Inflammatory macrophage (primary cell): ENCODE results near the gene PNLIPRP2.

Experiments used
- DNase-seq, 2 donors: peaks; one replicate each; pipeline ENCODE4 v3.0.0-alpha.2; 2020 to 2022

The PNLIPRP2 gene

DNA sequence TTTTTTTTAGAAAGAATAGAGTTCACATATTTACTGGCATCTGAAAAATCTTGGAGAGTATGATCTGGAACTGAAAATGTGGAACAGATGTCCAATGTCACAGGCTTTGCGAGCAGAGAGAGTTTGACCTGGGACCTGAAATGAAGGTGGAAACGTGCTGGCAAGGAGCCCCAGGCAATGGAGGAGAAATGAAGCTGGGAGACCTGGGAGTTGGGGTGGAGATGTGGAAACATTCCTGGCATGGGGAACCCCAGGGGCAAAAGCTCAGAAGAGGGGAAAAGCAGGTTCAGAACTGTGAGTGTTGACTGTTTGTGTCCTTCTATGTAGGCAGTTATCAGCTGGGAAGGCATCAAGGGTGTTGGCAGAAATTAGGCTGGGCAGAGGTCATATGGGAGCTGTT, 7.3 kb upstream of the PNLIPRP2 start:
- DNase-seq, result no peak

DNA sequence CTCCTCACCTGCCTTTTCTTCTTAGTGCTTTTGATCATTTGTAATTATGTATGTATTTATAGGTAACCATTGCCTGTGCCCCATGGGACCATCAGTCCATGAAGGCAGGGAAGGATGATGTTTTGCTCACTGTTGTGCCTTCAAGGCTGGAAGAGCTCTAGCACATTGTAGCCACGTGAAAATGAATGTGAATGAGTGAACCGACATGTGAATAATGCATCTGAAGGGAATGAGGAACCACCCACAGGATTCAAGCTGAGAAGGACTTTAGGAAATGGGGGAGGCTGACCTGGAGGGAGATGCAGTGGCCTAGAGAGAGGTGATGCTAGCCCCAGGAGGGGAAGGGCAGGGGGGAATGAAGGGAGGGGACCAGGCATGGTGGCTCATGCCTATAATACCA, 6.0 kb upstream of the PNLIPRP2 start:
- DNase-seq, result no peak

DNA sequence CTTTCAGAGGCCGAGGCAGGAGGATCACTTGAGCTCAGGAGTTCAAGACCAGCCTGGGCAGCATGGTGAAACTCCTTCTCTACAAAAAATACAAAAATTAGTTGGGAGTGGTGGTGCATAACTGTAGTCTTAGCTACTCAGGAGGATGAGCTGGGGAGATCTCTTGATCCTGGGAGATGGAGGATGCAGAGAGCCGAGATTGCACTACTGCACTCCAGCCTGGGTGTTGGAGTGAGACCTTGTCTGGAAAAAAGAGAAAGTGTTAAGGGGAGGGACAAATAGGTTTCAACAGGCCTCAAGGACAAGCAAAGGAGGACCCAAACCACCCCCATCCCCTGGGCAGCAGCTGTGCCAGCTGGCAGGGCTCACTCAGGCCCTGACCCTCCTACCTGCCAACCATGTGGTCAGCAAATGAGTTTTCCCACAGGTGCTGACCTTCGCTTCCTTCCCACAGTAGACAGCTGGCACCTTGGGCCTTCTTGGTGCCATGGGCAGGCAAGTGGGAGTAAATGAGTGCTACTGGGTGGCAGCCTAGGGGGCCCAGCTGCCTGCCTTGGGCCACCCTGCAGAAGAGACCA, 5.5 kb upstream of the PNLIPRP2 start:
- DNase-seq, result no peak

DNA sequence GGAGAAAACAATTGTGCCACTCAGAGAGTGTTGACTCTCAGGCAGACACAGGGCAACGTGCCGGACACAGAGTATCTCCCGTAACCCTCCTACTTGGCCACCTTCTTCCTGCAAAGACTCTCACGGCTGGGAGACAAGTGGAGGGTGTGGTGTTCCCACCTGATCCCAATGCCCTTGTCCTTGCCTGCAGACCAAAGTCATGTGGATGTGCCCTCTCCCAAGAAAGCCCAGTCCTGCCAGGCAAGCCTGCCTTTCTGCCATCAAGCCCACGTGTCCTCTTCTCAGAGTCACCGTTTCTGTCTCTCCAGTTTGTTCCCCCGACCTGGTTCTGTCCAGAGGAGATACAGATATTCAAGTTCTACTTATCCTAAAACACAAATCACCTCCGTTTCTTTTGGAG, 723 bp downstream of the PNLIPRP2 start:
- no peak for DNase-seq

DNA sequence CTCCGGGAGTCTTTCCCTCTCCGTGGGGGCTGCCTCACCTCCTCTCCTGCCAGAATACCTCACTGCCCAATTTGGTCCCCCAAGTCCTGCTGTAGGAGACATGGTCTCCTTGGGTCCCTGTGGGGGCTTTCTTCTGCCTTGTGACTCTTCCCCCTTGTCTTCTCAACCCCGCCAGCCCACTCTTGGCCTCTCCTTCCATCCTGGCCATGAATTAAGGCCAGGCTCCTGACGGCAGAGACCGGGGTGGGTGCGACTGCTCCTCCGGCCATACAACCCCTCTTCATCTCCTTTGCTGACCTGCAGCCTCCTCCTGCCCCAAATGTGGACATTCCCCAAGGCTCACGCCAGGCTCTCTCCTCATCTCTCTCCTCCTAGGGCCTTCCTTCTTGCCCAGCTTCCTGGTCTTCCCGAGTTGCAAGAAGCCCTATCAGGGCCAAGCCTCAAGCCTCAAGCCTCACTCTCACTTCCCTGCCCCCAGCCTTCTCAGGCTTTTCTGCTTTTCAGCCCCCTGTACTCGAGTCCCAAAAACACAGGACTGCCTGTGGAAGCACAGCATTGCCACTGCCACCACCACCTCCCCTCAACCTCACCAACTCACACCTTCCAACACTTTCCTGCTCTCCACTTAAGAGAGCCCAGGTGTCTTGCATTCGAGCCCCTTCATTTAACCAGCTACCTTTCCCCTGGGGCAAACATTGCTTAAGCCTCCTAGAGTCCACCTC, 1.3 kb downstream of the PNLIPRP2 start:
- DNase-seq, result no peak

DNA sequence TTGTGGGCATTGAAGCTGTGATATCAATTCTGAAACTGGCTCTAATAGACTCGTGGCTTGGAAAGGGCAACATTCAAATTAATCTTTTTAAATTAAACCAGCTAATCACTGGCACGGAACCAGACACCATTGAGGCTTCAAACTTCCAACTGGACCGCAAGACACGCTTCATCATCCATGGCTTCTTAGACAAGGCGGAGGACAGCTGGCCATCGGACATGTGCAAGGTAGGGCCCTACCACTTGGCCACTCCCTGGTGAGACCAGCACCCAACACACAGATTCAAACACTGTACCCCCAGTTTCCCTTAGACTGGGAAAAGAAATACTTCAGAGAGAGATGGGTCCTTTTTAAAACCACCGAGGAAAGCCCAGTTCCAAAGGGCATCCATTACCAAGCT, 5.1 kb downstream of the PNLIPRP2 start:
- no peak for DNase-seq

DNA sequence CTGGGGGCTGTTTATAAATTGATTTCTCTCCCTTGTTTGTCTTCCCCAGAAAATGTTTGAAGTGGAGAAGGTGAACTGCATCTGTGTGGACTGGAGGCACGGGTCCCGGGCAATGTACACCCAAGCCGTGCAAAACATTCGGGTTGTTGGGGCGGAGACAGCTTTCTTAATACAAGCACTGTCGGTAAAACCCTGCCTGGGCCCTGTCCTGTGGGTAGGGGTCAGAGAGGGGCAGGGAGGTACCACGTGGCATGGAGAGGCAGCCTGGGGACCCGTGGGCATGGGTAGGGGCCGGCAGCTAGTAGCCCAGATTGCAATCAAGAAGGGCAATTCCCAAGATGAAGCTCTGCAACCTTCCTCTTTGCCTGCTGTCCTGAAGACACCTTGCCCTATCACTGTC, 6.1 kb downstream of the PNLIPRP2 start:
- no peak for DNase-seq

DNA sequence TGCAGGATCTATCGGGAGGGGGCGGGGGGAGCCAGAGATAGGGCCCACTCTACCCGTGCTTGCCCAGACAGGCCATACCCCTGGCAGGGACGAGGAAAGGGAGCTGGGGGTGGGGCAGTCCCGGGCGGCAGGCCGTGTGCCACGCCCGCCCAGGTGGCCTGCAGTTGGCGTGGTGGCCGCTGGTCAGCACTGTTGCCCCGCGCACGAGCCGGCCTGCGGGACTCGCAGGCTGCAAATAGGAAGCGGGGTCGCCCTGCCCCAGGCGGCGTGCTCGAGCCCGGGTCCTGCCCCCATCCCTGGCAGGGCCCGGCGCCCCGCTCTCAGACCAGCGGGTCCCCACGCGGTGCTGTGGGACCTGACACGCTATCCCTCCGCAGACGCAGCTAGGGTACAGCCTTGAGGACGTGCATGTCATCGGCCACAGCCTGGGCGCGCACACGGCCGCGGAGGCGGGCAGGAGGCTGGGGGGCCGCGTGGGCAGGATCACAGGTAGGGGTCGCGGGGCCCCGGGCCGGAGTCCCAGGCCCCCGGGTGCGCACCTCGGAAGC, 6.7 kb downstream of the PNLIPRP2 start:
- no peak for DNase-seq

DNA sequence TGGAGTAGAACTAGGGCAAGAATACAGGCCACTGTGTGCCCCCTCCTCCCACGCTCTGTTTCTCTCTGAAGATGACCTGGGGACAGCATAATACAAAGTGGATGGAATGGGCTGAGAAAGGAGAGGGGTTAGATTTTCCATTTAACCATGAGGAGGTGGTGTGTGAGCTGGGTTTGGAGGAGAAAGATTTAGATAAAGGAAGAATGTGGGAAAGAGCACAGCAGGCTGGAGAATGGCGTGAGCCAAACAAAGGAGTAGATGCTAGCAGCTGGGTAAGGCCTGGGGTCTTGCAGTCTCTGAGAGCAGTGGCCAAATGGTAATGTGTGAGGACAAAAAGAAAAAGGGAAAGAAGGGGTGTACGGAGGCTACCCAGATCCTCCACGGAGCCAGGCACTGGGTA, 8.6 kb downstream of the PNLIPRP2 start:
- no peak for DNase-seq

DNA sequence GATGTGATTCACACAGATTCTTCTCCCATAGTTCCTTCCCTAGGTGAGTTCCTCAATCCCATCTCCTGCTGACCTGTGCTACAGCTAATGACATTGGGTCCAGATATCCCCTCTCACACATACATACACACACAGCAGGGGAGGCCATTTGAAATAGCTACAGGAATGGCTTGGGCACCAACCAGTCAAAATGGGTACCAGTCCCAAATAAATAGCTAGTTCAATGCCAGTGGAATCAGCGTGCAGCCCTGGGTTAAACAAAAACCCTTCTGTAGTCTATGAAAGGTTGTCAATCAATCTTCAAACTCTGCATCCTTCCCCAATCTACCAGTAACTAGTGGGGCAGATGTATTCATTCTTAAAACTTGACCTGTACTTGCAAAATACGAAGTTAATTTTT, 9.3 kb downstream of the PNLIPRP2 start:
- DNase-seq, result no peak

DNA sequence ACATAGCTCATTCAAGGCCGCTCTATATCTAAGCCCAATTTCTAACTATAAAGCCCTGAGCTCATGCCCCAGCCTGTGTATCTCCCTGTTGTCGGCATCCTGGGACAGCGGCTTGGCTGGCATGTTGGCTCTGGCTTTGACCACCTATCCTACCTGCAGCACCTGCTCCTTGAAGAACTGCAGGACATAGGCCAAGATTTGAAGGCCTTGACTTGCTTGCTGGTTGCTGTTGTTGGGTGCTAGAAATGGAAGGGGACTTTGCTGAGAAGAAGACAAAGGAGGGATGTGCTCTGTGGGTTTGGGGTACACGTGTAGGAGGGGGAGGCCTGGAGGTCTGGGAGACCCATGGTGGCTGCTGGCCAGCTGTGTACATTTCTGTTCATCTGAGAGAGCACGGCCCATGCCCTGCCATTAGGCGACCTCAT, 11.1 kb downstream of the PNLIPRP2 start:
- DNase-seq, result no peak

DNA sequence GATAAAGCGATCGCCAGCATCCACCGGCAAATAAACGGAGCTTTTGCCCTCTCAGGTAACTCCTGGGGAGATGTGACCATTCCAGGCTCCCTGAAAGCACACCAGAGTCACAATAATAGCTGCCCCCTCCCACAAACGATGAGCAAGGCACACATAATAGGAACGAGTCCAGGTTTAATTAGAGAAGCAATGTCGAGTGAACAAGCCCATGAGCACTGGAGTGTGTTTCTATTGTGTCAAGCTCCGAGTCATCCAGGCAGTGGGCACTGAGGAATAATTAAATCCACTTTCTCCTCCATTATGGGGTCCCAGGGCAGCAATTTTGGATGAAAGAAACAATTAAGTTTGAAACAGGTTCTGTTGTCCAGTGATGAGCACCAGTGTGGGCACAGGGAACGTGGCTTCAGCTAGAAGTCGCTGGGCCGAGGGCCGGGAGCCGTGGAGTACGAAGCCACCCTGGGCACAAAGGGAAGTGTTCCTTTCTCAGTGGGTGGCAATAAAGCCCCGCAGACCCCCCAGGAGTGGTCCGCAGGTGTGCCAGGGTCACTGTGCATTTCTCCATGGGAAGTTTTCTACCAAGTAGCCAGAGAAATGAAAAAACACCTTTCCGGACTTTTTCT, 12.0 kb downstream of the PNLIPRP2 start:
- DNase-seq, result no peak

DNA sequence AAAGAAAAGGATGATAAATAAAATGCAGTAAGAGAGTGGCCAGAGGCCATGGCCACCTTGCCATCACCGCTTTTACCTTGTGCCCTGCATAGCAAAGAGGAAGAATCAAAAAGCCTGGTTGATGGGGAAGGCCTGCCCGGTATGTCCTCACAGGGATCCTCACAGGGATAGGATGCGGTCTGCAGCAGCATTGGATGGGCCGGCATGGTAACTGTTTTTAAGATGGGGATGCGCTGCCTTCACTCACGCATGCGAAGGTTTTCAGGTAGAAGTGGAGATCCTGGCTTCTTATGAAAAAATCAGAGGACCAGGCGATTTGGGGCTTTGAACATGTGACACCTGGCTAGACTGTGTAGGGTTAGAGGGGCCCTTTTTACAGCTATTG, 12.5 kb downstream of the PNLIPRP2 start:
- DNase-seq, result no peak

DNA sequence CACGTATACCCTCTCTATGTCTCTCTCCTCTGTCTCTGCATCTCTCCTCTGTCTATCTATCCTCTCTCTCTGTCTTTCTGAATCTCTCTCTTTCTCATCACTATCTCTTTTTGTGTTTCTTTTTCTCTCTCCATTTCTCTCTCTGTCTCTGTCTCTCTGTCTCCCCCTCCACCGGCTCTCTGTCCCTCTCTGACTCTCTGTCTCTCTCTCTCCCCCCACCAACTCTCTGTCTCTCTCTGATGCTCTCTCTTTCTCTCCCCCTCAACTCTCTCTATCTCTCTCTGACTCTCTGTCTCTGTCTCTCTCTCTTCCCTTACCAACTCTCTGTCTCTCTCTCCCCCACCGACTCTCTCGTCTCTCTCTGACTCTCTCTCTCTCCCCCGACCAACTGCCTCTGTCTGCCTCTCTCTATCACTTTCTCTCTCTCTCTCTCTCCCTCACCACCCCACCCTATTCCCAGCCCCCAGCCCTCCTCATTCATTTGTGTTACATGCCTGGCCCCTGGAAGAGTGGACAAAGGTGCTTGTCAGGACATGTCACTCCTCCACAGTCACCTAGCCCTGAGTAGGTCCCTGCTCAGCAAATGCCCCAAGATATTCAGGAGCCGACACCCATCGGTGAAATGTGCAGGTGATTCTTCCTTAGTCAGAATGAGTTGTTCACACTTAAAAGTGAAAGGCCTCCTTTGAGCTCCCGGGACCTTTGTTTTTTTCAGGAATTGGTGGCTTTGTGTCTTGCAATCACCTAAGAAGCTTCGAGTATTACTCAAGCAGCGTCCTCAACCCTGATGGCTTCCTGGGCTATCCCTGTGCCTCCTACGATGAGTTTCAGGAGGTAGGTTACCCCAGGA, 13.6 kb downstream of the PNLIPRP2 start:
- no peak for DNase-seq

DNA sequence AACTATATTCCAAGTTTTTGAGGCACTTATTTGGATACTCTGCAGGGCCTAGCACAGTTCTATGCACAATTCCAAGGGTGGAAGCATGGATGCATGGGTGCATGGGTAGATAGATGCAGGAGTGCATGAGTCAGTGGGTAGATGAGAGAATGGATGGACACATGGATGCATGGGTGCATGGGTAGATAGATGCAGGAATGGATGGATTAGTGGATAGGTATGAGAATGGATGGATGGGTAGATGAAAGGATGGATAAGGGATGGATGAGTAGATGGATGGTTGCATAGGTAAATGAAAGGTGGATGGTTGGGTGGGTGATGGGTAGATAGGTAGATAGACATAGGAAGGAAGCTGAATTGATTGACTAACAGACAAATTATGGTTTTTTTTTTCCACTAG, 15.6 kb downstream of the PNLIPRP2 start:
- no peak for DNase-seq

DNA sequence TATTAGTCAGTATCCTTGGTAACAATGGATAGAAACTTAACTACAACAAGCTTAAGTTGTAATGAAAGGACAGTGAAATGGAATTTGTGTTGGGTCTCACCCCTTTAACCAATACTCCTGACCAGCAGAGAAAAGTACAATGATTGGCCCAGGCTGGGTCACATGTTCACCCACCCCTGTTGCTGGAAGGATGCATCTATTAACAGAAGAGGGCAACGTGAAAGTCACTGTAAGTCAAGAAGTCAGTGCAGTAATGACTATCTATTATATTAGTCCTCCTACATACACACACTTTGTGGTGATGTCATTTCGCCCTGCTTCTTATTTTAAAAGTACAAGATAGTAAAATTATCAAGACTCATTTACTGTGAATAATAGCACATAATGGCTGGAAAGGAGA, 16.2 kb downstream of the PNLIPRP2 start:
- DNase-seq, result no peak

DNA sequence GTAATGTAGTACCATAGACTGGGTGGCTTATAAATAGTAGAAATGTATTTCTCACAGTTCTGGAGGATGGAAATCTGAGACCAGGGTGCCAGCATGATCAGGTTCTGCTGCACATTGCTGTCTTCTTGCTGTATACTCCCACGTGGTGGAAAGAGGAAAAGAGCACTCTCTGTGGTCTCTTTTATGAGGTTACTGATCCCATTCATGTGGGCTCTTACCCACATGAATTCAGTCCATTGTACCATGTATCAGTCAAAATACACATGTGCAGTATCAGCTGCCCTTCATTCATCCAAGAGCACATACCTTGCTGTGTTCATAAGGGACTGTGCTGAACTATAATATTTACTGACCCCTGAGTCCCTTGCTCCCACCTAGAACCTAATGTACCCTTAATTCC, 17.1 kb downstream of the PNLIPRP2 start:
- no peak for DNase-seq

DNA sequence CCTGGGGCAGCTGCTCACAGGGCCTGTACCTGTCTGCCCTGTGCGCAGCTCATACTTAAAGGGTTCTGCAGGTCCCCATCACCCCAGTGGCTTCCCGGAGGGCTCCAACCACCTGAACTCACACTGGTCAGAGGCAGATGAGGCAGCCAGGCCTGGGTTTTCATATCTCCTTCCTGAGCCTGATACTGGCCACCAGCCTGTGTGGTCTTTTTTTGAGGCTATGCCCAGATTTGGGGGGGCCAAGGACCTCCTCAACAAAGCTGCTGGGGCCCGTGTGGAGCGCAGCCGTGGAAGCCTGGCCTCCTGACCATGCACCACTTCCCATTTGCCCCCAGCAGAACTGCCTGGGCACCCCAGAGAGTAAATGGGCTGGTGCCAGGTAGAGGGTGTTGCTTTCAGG, 25.7 kb downstream of the PNLIPRP2 start:
- no peak for DNase-seq

DNA sequence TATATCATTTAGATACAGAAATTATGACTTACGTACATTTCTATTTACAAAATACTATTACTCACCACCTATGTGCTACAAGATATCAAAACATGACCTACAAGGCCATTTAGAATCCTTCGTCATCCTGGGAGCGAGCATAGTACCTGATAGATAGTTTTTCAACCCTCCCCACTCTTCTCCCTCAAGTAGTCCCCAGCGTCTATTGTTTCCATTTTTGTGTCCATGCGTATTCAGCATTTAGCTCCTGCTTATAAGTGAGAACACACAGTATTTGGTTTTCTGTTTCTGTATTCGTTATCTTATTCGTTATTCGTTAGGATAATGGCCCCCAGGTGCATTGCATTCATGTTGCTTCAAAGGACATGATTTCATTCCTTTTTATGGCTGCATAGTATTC, 28.1 kb downstream of the PNLIPRP2 start:
- no peak for DNase-seq

DNA sequence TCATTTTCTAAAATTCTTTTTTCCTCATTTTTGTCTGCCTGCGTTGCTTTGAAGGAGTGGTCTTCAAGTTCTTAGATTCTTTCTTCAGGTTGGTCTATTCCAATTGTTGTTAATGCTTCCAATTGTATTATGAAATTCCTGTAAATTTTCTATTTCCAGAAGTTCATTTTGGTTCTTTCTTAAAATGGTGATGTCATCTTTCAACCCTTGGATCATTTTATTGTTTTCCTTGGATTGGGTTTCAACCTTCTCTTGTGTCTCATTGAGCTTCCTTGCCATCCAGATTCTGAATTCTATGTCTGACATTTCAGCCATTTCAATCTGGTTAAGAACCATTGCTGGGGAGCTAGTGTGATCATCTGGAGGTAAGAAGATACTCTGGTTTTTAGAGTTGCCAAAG, 33.1 kb downstream of the PNLIPRP2 start:
- no peak for DNase-seq

DNA sequence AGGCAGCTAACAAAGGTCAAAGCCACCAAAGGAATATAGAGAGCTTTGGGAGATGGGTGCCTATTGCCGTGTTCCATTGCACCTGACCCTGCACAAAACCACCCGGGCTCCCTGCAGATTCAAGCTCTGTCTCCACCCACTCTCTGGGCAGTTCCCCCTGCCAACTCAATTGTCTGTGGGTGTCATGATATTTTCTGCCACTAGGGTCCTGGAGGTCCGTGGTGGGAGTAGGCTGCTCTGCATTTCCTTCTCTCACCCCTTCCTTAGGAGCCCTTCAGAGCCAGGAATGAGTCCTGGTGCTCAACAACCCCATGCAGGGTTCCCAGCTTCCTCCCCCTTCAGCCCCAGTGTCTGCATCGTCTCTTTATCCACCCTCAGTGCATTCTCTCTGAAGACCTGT, 34.1 kb downstream of the PNLIPRP2 start:
- no peak for DNase-seq

DNA sequence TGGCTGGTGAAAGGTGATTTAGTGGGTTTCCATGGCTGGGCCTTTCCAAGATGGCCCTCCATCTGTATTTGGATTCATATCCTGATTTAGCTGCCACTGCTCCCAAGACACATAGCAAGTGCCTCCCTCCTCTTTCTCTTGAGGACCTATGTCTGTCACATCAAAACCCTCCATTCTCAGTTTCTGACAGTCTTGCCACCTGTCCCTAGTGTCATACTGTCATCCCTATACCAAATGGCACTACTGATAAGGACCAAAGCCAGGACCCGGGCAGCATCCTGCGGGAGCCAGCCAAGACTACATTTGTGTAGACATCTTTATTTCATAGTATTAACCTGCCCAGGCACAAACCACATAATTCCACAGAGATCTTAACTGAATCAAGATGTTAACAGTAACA, 34.8 kb downstream of the PNLIPRP2 start:
- DNase-seq, result no peak

DNA sequence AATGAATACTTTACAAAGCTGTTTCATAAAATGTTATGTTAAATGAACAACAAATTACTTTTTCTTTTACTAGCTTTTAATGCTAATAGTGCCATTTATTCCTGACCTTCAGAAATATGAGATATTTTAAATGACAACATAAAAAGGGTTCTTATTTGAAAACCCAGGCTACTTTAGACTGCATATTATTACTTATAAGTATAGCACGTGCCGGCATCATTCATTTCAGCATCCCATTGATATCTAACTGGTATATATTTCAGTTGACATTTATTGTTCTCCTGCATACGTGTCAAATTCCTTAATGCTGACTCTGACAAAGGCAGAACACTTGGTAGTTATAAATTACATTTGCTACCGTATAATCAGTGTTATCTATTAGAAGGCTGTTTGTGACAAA, 35.3 kb downstream of the PNLIPRP2 start:
- no peak for DNase-seq
